Lung (tissue), 12 donors: Measurements from ENCODE around the gene AUH. TPM values are rescaled to one million over a fixed set of nuclear protein-coding genes. Genes with fewer than 3 reads are reported as not detected.

Experiments
- ATAC-seq: fragments of 200-7000 bp; cut with Tn5 transposase; one replicate; pipeline ENCODE4 v1.9.1; 2020; ENCODE audit warnings: moderate number of reproducible peaks; ENCODE audit not compliant: insufficient read depth, low FRiP score
- DNase-seq, 3 donors: peaks; one replicate each; pipeline ENCODE4 v3.0.0-alpha.2; 2013 to 2017
- H3K27ac ChIP-seq, 2 donors: one replicate each; pipeline ENCODE4 v1.5.1; 2013; ENCODE audit warnings: mild to moderate bottlenecking in 2 of 2, moderate library complexity in 2 of 2, control low read depth in 1 of 2, inconsistent platforms in 1 of 2, low read depth in 1 of 2, low read length in 1 of 2
- H3K27me3 ChIP-seq, 3 donors: one replicate each; pipeline ENCODE4 v1.5.1; 2013; ENCODE audit warnings: low read length in 2 of 3; ENCODE audit not compliant: control insufficient read depth in 3 of 3, insufficient read depth in 3 of 3
- H3K36me3 ChIP-seq, 4 donors: one replicate each; pipeline ENCODE4 v1.5.1; 2013; ENCODE audit warnings: low read length in 4 of 4, mild to moderate bottlenecking in 1 of 4, moderate library complexity in 1 of 4; ENCODE audit not compliant: control insufficient read depth in 4 of 4, insufficient read depth in 4 of 4
- H3K4me1 ChIP-seq, 5 donors: one replicate each; pipeline ENCODE4 v1.5.1; 2013; ENCODE audit warnings: low read length in 5 of 5, mild to moderate bottlenecking in 2 of 5, moderate library complexity in 1 of 5; ENCODE audit not compliant: control insufficient read depth in 5 of 5, insufficient read depth in 5 of 5
- H3K4me3 ChIP-seq: one replicate; pipeline ENCODE4 v1.5.1; 2013; ENCODE audit warnings: mild to moderate bottlenecking, control low read depth, moderate library complexity
- H3K9ac ChIP-seq, 2 donors: one replicate each; pipeline ENCODE4 v1.5.1; 2013; ENCODE audit warnings: low read length in 2 of 2, control low read depth in 1 of 2; ENCODE audit not compliant: insufficient read depth in 1 of 2
- H3K9me3 ChIP-seq, 4 donors: one replicate each; pipeline ENCODE4 v1.5.1; 2013; ENCODE audit warnings: low read length in 3 of 4, mild to moderate bottlenecking in 1 of 4, moderate library complexity in 1 of 4; ENCODE audit not compliant: control insufficient read depth in 4 of 4, insufficient read depth in 3 of 4
- CTCF ChIP-seq: IDR thresholded peaks from 2 replicates; pipeline ENCODE4 v1.5.1; 2012; ENCODE audit warnings: mild to moderate bottlenecking; ENCODE audit errors: control extremely low read depth, extremely low read depth
- WGBS, 2 donors: extraction: QIAGEN DNeasy Blood & Tissue Kit; methylation state at CpG; one replicate each; pipeline ENCODE4 v1.1.7; 2013; 5-methylcytosine and 5-hydroxymethylcytosine counted together
- polyA plus RNA-seq, 2 donors: library from polyadenylated mRNA; stranded (reverse); fragments of 200-250 nt; gene quantifications; one replicate each; pipeline ENCODE4 v1.2.1, GENCODE V29; 2013
- total RNA-seq, 2 donors: library from RNA; depleted of rRNA in 1 of 2; stranded (reverse); fragments of >200 nt in 1 of 2; gene quantifications; one replicate each; pipeline ENCODE4 v1.2.1, GENCODE V29; 2014 to 2021
- donor health status: control.
- donor health status: control.
- donor health status: Bipolar disorder and iron deficiency.
- donor health status: healthy.
- donor health status: DM: yes; HTN: yes; CAD: no.

The AUH gene
- total and polyA plus RNA-seq, 4 donors, result 10.5 to 76.8 (median 16.2) TPM

GRCh38 chr9:91219557-91219956, 142.2 kb downstream of the AUH start:
- Histone ChIP-seq H3K36me3 (peaks cover 4 to 14% (median 5%) of the 10 kb centered on the region in 4 donors), H3K27ac (no peak overlapping the region), H3K4me3 (no peak overlapping the region), H3K9me3 (no peaks in the 10 kb centered on the region), H3K27me3 (no peaks in the 10 kb centered on the region), H3K4me1 (no peaks in the 10 kb centered on the region), H3K9ac (no peak overlapping the region)
- no peak for ATAC-seq
- TF ChIP-seq CTCF, result no peak
- WGBS, 2 donors, result 76 to 92% methylated on average over 1 of the region's 1 CpG
- DNase-seq, result no peak

GRCh38 chr9:91217388-91217787, 144.3 kb downstream of the AUH start:
- no peak overlapping the region for H3K9ac ChIP-seq
- no peak for ATAC-seq
- no peak for DNase-seq
- H3K4me1 ChIP-seq, result peaks cover 0 to 8% (median 0%) of the 10 kb centered on the region in 5 donors
- no peak overlapping the region for H3K4me3 ChIP-seq
- H3K27me3 ChIP-seq, result no peaks in the 10 kb centered on the region
- H3K27ac ChIP-seq, result no peak overlapping the region
- H3K9me3 ChIP-seq, result no peaks in the 10 kb centered on the region
- 92 to 96% methylated on average over 1 of the region's 1 CpG for WGBS, 2 donors
- H3K36me3 ChIP-seq, result peaks cover 4 to 14% (median 8%) of the 10 kb centered on the region in 4 donors
- TF ChIP-seq CTCF, result no peak

- Histone ChIP-seq H3K4me1 (peaks cover 0 to 12% (median 6%) of the 10 kb centered on the region in 5 donors), H3K27ac (no peak overlapping the region), H3K27me3 (no peaks in the 10 kb centered on the region), H3K9me3 (no peaks in the 10 kb centered on the region), H3K36me3 (peaks cover 0 to 7% (median 4%) of the 10 kb centered on the region in 4 donors), H3K4me3 (no peak overlapping the region), H3K9ac (no peak overlapping the region)
- TF ChIP-seq CTCF, result no peak
- DNase-seq (no peak), ATAC-seq (no peak)
- WGBS, 2 donors, result 66 to 74% methylated on average over 3 of the region's 3 CpGs
These were observed 146.9 kb downstream of the AUH start for GRCh38 chr9:91214867-91215266.

- WGBS, 2 donors, result 90 to 92% methylated on average over 4 of the region's 4 CpGs
- H3K27me3 ChIP-seq, result no peaks in the 10 kb centered on the region
- no peak overlapping the region for H3K4me3 ChIP-seq
- no peak for ATAC-seq
- peaks cover 0 to 12% (median 6%) of the 10 kb centered on the region in 5 donors for H3K4me1 ChIP-seq
- no peak for DNase-seq
- no peaks in the 10 kb centered on the region for H3K9me3 ChIP-seq
- TF ChIP-seq CTCF, result no peak
- H3K9ac ChIP-seq, result no peak overlapping the region
- H3K36me3 ChIP-seq, result peaks cover 0 to 7% (median 4%) of the 10 kb centered on the region in 4 donors
- no peak overlapping the region for H3K27ac ChIP-seq
These were observed 147.6 kb downstream of the AUH start for GRCh38 chr9:91214086-91214485.
